Middle frontal gyrus (tissue), 1 donor: ENCODE data around the gene RAB31.

ENCODE experiments used
- DNase-seq: peaks from one replicate; pipeline ENCODE4 v3.0.0-alpha.2; 2015; ENCODE audit warnings: low spot score; ENCODE audit errors: extremely low spot score

Gene RAB31

GRCh38 chr18:9787712-9788111, 79.6 kb downstream of the RAB31 start:
- DNase-seq, result no peak

GRCh38 chr18:9788140-9788539, 80.0 kb downstream of the RAB31 start:
- DNase-seq, result no peak

DNA sequence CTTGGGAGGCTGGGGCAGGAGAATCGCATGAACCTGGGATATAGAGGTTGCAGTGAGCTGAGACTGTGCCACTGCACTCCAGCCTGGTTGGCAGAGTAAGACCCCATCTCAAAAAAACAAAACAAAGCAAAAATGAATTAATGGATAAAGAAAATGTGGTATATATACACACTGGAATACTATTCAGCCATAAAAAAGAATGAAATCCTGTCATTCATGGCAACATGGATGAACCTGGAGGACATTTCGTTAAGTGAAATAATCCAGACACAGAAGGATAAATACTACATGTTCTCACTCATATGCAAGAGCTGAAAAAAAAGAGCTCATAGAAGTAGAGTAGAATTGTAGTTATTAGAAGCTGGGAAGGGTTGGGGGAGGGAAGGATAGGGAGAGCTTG, 80.8 kb downstream of the RAB31 start:
- no peak for DNase-seq

DNA sequence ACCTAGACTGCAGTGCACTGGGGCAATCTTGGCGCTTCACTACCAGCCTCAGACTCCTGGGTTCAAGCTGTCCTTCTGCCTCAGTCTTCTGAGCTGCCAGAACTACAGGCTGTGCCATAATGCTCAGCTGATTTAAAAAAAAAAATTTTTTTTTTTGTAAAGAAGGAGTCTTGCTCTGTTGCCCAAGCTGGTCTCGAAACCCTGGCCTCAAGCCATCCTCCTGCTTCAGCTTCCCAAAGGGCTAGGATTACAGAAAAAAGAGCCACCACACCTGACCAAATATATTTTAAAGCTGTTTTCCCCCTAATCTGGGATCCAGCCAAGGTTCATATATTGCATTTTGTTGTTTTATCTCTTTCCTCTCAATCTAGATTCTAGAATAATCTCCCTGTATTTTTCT, 82.2 kb downstream of the RAB31 start:
- no peak for DNase-seq

- DNase-seq, result no peak
Measured at GRCh38 chr18:9791991-9792390, 83.9 kb downstream of the RAB31 start.

DNA sequence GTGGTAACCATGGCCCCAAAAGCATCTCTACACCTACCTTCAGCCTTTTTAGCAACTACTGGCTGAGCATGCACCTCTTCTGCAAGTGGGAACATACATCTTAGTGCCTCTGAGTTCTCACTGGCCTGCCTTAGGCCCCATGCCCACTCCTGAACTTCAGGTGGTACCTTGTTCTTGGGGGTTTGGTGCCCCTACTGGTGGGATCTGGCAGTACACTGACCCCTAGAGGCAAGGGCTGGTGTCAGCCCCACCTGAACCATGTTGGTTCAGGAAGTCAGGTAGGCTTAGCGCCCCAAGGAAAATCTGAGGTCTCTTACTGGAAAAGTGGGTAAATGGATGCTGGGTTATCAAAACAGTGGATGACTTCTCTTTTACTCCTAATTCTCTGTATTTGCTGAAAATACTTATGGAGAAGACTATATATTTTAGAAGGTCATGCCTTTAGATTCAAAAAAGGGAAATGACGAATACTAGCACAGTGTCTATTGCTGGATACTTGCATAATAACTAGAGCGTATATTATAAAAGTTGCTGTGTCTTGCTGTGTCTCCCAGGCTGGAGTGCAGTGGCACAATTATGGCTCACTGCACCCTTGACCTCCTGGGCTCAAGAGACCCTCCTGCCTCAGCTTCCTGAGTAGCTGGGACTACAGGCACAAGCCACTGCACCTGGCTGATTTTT, 84.6 kb downstream of the RAB31 start:
- DNase-seq, result no peak

DNA sequence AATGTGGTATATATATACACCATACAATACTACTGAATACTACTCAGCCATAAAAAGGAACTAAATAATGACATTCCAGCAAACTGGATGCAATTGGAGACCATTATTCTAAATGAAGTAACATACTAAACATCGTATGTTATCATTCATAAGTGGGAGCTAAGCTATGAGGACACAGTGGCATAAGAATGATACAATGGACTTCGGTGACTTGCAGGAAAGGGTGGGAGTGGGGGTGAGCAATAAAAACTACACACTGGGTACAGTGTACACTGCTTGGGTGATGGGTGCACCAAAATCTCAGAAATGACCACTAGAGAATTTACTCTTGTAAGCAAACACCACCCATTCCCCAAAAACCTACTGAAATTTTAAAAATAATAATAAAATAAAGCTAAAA, 87.9 kb downstream of the RAB31 start:
- DNase-seq, result no peak

- DNase-seq, result no peak
Measured at GRCh38 chr18:9796935-9797549, 88.9 kb downstream of the RAB31 start.

- DNase-seq, result no peak
Measured at GRCh38 chr18:9802175-9803062, 94.3 kb downstream of the RAB31 start.

DNA sequence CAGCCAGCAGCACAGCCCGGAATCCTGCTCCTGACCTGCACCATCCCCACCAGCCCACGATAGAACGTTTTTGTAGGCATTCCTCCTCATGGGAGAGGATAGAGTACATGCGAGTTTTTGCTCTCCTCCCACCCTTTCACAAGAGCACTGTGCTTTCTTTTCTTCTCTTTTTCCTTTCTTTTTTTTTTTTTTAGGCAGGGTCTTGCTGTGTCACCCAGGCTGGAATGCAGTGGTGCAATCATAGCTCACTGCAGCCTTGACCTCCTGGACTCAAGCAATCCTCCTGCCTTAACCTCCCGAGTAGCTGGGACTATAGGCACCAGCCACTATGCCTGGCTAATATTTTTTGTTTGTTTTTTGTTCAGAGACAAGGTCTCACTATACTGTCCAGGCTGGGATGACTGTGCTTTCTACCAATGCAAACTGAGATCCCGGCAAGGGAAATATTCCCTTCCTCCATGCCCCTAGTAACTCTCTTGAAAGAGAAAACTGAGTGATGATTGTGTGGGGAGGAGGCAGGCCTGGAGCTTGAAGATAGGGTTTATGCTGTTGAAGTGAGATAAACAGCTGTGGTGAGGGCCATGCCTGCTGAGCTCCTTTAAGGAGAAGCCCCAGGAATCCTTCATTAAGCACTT, 95.1 kb downstream of the RAB31 start:
- DNase-seq, result no peak

DNA sequence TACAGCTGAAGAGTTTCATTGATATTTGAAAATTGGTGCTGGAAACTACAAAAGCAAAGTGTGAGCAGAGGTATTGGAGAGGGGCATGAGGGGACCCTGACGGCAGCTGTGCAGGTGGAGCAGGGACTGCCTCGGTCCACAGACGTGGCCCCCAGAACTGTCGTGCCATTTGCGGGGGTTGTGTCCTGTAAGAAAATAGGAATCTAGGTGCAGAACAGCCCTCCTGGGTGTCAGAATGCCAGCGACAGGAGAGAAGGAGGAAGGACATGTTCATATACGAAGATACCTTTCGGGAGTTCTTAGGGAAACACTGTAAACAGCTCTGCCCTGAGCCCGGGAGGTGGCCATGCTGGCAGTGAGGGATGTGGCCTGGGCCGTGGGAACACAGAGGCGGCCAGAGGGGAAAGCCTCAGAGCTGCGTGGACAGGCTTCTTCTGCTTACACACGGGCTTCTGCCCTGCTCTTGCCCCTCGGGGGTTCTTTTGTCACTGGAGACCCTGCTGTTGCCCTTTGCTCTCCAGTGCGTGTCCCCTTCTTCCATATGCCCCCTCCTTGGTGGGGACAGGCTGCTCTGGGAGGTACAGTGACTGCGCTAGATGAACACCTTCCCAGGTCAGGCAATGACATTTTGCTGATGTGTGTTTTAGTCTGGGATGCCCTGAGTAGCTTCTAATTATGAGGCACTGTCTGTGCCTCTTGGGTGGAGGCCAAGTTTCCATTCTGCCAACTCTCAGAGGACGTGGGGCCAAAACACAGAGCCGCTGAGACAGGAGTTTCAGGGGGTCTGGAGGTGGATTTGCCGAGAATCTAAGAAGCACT, 95.8 kb downstream of the RAB31 start:
- DNase-seq, result no peak

- no peak for DNase-seq
Measured at GRCh38 chr18:9804517-9805104, 96.5 kb downstream of the RAB31 start.

- DNase-seq, result no peak
Measured at GRCh38 chr18:9806905-9807304, 98.8 kb downstream of the RAB31 start.

DNA sequence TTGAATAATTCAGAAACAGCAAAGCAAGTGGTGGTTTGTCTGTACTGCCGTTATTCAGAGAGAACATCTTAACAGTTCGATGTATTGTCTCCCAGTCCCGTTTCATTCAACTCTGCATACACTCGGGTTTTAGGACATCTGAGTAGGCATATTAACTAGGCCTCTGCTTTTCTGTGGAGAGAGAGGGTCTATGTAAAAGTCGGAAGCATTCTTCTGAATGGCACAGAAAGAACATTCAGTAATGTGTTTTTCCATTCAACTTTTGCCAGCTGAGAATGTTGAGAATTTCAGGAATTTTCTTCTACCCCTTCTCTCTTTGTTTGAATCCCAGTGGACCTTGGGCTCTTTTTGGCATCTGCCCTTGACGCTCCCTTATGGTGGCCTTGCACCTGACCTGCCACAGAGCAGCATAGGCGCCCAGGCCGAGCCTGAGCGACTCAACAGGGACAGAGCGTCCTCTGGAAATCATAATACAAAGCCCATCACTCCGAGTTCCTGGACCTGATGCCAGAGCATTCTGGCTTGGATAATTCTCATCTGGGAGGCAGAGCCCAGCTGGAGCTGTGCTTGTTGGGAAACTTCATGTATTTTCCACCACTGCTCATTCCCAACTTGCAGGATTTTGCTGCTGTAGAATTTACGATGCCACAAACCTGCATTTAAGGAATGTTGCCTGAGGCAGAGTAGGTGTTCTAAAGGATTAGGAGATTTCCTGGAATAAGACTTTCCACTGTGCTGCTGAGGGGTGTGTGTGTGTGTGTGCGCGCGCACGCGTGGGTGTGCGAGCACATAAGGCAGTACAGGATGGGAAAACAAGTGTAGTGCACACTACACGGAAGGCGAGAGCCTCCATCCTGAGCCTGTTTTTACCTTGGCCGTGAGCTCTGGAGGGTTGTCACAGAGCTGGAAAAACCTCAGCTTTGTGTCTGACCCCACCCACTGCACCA, 100.5 kb downstream of the RAB31 start:
- no peak for DNase-seq

DNA sequence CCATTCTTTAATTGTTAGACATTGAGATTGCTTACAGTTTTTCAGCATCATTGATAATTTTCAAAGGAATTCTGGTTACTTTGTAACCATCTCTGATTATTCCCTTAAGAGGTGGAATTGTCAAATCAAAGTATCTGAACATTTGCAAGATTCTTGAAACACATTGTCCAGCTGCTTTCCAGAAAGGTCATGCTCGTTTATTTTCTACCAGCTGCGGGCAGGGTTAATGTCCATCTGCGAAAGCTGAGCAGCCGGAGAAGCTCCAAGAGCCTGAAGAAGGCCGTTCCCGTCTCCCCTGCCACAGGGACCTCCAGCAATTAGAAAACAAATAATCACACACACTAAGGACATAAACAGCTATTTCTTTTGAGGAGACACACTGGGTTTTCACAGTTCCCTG, 101.6 kb downstream of the RAB31 start:
- no peak for DNase-seq

GRCh38 chr18:9810299-9810698, 102.2 kb downstream of the RAB31 start:
- no peak for DNase-seq

DNA sequence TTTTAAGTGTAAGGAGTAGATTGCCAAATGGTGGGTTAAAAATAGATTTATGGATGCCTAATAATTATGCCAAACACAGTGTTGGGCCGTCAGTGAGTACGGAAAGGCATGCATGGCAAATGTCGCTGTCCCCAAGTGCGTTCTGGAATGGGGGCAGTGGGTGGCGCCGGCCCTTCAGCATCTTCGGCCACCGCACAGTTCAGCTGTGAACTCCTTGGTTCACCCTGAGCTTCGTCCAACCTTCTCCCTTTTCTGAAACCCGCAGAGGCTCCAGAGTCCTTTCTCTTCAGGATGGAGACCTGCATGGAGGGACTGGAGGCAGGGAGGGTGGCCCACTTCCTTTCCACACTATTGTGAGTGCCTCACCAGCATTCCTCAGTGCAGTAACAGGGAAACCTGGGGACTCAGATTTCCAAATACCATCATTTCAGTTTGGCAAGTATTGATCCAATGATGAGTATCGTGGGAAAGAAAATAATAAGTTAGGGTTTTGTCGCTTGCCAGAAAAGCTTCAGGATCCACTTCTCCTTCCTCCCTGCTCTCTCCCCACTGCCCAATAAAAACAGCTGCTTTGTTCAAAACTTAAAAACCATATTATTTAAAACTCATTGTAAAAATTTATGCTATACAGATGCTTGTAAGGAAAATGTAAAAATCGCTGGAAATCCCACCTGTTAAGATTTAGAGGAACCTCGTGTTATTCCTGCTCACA, 103.0 kb downstream of the RAB31 start:
- no peak for DNase-seq

DNA sequence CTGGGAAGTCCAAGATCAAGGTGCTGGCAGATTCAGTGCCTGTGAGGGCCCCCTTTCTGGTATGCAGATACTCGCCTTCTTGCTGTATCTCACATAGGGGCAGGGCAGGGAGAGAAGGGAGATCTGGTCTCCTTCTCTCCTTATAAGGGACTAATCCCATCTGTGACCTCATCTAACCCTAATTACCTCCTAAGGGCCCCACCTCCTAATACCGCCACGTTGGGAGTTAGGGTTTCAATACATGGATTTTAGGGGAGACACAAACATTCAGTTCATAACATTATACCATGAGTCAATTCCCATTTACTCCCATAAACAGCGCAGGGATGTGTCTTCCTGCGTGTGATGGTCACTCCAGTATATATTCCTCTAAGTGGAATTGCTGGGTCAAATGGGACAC, 103.9 kb downstream of the RAB31 start:
- DNase-seq, result no peak

DNA sequence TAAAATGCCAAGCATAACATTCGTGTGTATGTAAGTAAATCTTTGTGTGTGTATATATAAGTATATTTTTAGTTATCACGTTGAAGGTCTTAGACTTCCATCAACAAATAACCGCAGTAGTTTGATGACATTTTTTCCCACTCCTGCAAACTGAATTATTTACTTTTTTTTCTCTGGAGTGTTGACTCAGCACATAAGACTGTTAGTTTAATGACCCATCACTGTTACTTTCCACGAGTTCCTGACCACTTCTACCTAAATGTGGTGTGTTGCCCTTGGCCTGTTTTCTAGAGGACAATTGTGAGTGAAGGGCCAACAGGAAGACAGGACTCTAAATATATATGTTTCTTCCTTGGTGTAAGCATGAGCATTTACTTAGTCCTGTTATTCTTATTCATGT, 106.3 kb downstream of the RAB31 start:
- no peak for DNase-seq
